Activated T-helper 17 cell treated with anti-CD3 and anti-CD28 coated beads, Interleukin-2, amount 50 U/mL, for 72 hours (primary cell): Measurements from ENCODE around the gene ATP10B. TPM values are rescaled to one million over a fixed set of nuclear protein-coding genes. Genes with fewer than 3 reads are reported as not detected.

Experiments used
- ATAC-seq: fragments of 150-1000 bp; cut with Tn5 transposase; replicated peaks from 2 replicates; pipeline ENCODE4 v1.10.0; 2021; ENCODE audit warnings: mild to moderate bottlenecking, moderate library complexity
- H3K27ac Mint-ChIP-seq: one replicate; pipeline ENCODE4 v1.8.0; 2022; ENCODE audit warnings: mixed read lengths
- H3K27me3 Mint-ChIP-seq: one replicate; pipeline ENCODE4 v1.8.0; 2022; ENCODE audit warnings: mixed read lengths
- H3K36me3 Mint-ChIP-seq: one replicate; pipeline ENCODE4 v1.8.0; 2022; ENCODE audit warnings: low read depth, mild to moderate bottlenecking, mixed read lengths
- H3K4me1 Mint-ChIP-seq: one replicate; pipeline ENCODE4 v1.8.0; 2022; ENCODE audit warnings: mixed read lengths
- H3K4me3 Mint-ChIP-seq: one replicate; pipeline ENCODE4 v1.8.0; 2022; ENCODE audit warnings: mild to moderate bottlenecking, mixed read lengths
- H3K9me3 Mint-ChIP-seq: one replicate; pipeline ENCODE4 v1.8.0; 2022; ENCODE audit warnings: mixed read lengths
- total RNA-seq, 2 donors: library from RNA; stranded (reverse); gene quantifications; one replicate each; pipeline ENCODE4 v1.2.3, GENCODE V29; 2022

ATP10B gene
- total RNA-seq, 2 donors from 2014 or later = not detected

- no peak for ATAC-seq
- Mint-ChIP-seq H3K9me3 (peaks cover 7% of the 10 kb centered on the region), H3K27ac (no peak overlapping the region), H3K4me1 (no peaks in the 10 kb centered on the region), H3K4me3 (no peak overlapping the region), H3K27me3 (no peaks in the 10 kb centered on the region), H3K36me3 (no peaks in the 10 kb centered on the region)
Observed at GRCh38 chr5:160601046-160601445, 251.0 kb downstream of the ATP10B start.

- Mint-ChIP-seq H3K9me3 (no peaks in the 10 kb centered on the region), H3K27ac (no peak overlapping the region), H3K36me3 (no peaks in the 10 kb centered on the region), H3K27me3 (peaks cover 4% of the 10 kb centered on the region), H3K4me1 (no peaks in the 10 kb centered on the region), H3K4me3 (no peak overlapping the region)
- ATAC-seq = no peak
Observed at GRCh38 chr5:160573318-160573717, 278.7 kb downstream of the ATP10B start.

- H3K9me3 Mint-ChIP-seq = no peaks in the 10 kb centered on the region
- peaks cover 4% of the 10 kb centered on the region for H3K27me3 Mint-ChIP-seq
- no peak overlapping the region for H3K4me3 Mint-ChIP-seq
- H3K4me1 Mint-ChIP-seq = no peaks in the 10 kb centered on the region
- no peaks in the 10 kb centered on the region for H3K36me3 Mint-ChIP-seq
- no peak overlapping the region for H3K27ac Mint-ChIP-seq
- ATAC-seq = no peak
Observed at GRCh38 chr5:160567031-160567705, 284.8 kb downstream of the ATP10B start.

GRCh38 chr5:160565376-160565775, 286.6 kb downstream of the ATP10B start:
- Mint-ChIP-seq H3K9me3 (no peaks in the 10 kb centered on the region), H3K27me3 (peaks cover under 1% of the 10 kb centered on the region), H3K4me3 (no peak overlapping the region), H3K27ac (no peak overlapping the region), H3K4me1 (no peaks in the 10 kb centered on the region), H3K36me3 (no peaks in the 10 kb centered on the region)
- ATAC-seq = no peak

GRCh38 chr5:160556846-160557245, 295.2 kb downstream of the ATP10B start:
- Mint-ChIP-seq H3K27ac (no peak overlapping the region), H3K36me3 (no peaks in the 10 kb centered on the region), H3K4me3 (no peak overlapping the region), H3K4me1 (no peaks in the 10 kb centered on the region), H3K27me3 (no peaks in the 10 kb centered on the region), H3K9me3 (no peaks in the 10 kb centered on the region)
- ATAC-seq = peak; percentile 48

GRCh38 chr5:160555971-160556631, 295.9 kb downstream of the ATP10B start:
- no peak overlapping the region for H3K4me3 Mint-ChIP-seq
- ATAC-seq = no peak
- no peak overlapping the region for H3K27ac Mint-ChIP-seq
- H3K9me3 Mint-ChIP-seq = no peaks in the 10 kb centered on the region
- no peaks in the 10 kb centered on the region for H3K27me3 Mint-ChIP-seq
- no peaks in the 10 kb centered on the region for H3K36me3 Mint-ChIP-seq
- H3K4me1 Mint-ChIP-seq = no peaks in the 10 kb centered on the region

- no peak overlapping the region for H3K27ac Mint-ChIP-seq
- no peak overlapping the region for H3K4me3 Mint-ChIP-seq
- no peaks in the 10 kb centered on the region for H3K4me1 Mint-ChIP-seq
- H3K36me3 Mint-ChIP-seq = no peaks in the 10 kb centered on the region
- no peak for ATAC-seq
- H3K27me3 Mint-ChIP-seq = no peaks in the 10 kb centered on the region
- H3K9me3 Mint-ChIP-seq = no peaks in the 10 kb centered on the region
Observed at GRCh38 chr5:160555581-160555970, 296.4 kb downstream of the ATP10B start.

- H3K9me3 Mint-ChIP-seq = no peaks in the 10 kb centered on the region
- no peak overlapping the region for H3K4me3 Mint-ChIP-seq
- no peaks in the 10 kb centered on the region for H3K4me1 Mint-ChIP-seq
- H3K27me3 Mint-ChIP-seq = peaks cover 3% of the 10 kb centered on the region
- no peaks in the 10 kb centered on the region for H3K36me3 Mint-ChIP-seq
- no peak overlapping the region for H3K27ac Mint-ChIP-seq
- peak; percentile 48 for ATAC-seq
Observed at GRCh38 chr5:160550075-160550474, 301.9 kb downstream of the ATP10B start.

- no peak overlapping the region for H3K27ac Mint-ChIP-seq
- no peaks in the 10 kb centered on the region for H3K36me3 Mint-ChIP-seq
Observed at GRCh38 chr5:160548949-160549645, 302.9 kb downstream of the ATP10B start.

GRCh38 chr5:160547872-160548271, 304.1 kb downstream of the ATP10B start:
- Mint-ChIP-seq H3K36me3 (no peaks in the 10 kb centered on the region), H3K27me3 (peaks cover 3% of the 10 kb centered on the region), H3K27ac (no peak overlapping the region), H3K4me3 (no peak overlapping the region), H3K9me3 (no peaks in the 10 kb centered on the region), H3K4me1 (no peaks in the 10 kb centered on the region)
- ATAC-seq = no peak

More at GRCh38 chr5:160548949-160549645, 302.9 kb downstream of the ATP10B start:
- Mint-ChIP-seq H3K4me1 (no peaks in the 10 kb centered on the region), H3K9me3 (no peaks in the 10 kb centered on the region), H3K27me3 (peaks cover 3% of the 10 kb centered on the region), H3K4me3 (no peak overlapping the region)
- no peak for ATAC-seq

GRCh38 chr5:160547061-160547460, 304.9 kb downstream of the ATP10B start:
- peaks cover 3% of the 10 kb centered on the region for H3K27me3 Mint-ChIP-seq
- peak; percentile 32 for ATAC-seq
- H3K4me1 Mint-ChIP-seq = no peaks in the 10 kb centered on the region
- H3K9me3 Mint-ChIP-seq = no peaks in the 10 kb centered on the region
- peak overlapping the region; percentile 14 for H3K27ac Mint-ChIP-seq
- H3K36me3 Mint-ChIP-seq = no peaks in the 10 kb centered on the region
- H3K4me3 Mint-ChIP-seq = no peak overlapping the region

GRCh38 chr5:160545832-160546231, 306.2 kb downstream of the ATP10B start:
- no peak overlapping the region for H3K4me3 Mint-ChIP-seq
- no peaks in the 10 kb centered on the region for H3K36me3 Mint-ChIP-seq
- H3K27me3 Mint-ChIP-seq = peaks cover 3% of the 10 kb centered on the region
- no peaks in the 10 kb centered on the region for H3K4me1 Mint-ChIP-seq
- peak overlapping the region; percentile 21 for H3K27ac Mint-ChIP-seq
- H3K9me3 Mint-ChIP-seq = no peaks in the 10 kb centered on the region
- peak; percentile 74 for ATAC-seq

GRCh38 chr5:160543395-160543794, 308.6 kb downstream of the ATP10B start:
- Mint-ChIP-seq H3K9me3 (no peaks in the 10 kb centered on the region), H3K27ac (no peak overlapping the region), H3K4me3 (no peak overlapping the region), H3K27me3 (no peaks in the 10 kb centered on the region), H3K4me1 (no peaks in the 10 kb centered on the region), H3K36me3 (no peaks in the 10 kb centered on the region)
- ATAC-seq = peak; percentile 43

GRCh38 chr5:160542840-160543239, 309.2 kb downstream of the ATP10B start:
- Mint-ChIP-seq H3K4me3 (no peak overlapping the region), H3K9me3 (no peaks in the 10 kb centered on the region), H3K27me3 (no peaks in the 10 kb centered on the region), H3K4me1 (no peaks in the 10 kb centered on the region), H3K36me3 (no peaks in the 10 kb centered on the region), H3K27ac (no peak overlapping the region)
- ATAC-seq = no peak

GRCh38 chr5:160542281-160542680, 309.7 kb downstream of the ATP10B start:
- no peaks in the 10 kb centered on the region for H3K36me3 Mint-ChIP-seq
- H3K27ac Mint-ChIP-seq = no peak overlapping the region
- no peak overlapping the region for H3K4me3 Mint-ChIP-seq
- no peaks in the 10 kb centered on the region for H3K27me3 Mint-ChIP-seq
- H3K9me3 Mint-ChIP-seq = no peaks in the 10 kb centered on the region
- ATAC-seq = no peak
- no peaks in the 10 kb centered on the region for H3K4me1 Mint-ChIP-seq
